HK-2 (cell line): Measurements from ENCODE around the gene SOCS7.
"Not testable (repeated sequence)": the region's sequence is repeated elsewhere in the genome, so short reads cannot be mapped to it uniquely, and the experiment has no call there.

ENCODE experiments used
- DNase-seq: peaks from one replicate; pipeline ENCODE4 v3.0.0-alpha.2; 2018; ENCODE audit not compliant: unreplicated experiment

SOCS7 gene

DNA sequence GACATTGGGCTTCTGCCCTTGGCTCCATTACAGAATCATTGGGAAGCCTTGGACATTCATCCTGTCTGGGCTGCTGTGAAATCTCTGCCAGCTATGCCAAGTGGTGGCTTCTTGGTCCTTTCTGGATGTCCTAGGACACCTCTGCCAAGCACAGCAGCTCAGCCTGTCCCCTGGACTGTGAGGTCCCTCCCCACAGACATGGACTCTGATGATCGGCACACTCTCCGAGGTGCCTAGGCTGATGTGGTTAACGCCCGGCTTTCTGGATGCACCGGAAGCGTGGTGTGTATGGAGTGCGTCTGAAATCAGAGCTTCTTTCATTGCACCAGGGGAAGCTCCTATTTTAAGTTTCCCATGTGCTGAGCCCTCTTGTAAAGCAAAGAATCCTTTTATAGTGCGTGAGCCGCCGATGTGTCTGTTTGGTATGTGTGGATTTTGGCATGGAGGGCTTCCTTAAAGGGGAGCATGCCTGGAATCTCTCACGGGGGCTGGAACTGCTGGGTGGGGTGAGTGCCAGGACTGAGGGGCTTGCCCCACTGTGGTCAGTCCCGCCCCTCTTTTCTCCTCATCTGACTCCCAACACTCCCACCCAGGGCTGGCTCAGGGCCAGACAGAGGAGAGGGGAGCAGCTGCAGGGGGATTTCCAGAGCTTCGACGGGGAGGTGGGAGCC lies 69.7 kb downstream of the SOCS7 start:
- no peak for DNase-seq

DNA sequence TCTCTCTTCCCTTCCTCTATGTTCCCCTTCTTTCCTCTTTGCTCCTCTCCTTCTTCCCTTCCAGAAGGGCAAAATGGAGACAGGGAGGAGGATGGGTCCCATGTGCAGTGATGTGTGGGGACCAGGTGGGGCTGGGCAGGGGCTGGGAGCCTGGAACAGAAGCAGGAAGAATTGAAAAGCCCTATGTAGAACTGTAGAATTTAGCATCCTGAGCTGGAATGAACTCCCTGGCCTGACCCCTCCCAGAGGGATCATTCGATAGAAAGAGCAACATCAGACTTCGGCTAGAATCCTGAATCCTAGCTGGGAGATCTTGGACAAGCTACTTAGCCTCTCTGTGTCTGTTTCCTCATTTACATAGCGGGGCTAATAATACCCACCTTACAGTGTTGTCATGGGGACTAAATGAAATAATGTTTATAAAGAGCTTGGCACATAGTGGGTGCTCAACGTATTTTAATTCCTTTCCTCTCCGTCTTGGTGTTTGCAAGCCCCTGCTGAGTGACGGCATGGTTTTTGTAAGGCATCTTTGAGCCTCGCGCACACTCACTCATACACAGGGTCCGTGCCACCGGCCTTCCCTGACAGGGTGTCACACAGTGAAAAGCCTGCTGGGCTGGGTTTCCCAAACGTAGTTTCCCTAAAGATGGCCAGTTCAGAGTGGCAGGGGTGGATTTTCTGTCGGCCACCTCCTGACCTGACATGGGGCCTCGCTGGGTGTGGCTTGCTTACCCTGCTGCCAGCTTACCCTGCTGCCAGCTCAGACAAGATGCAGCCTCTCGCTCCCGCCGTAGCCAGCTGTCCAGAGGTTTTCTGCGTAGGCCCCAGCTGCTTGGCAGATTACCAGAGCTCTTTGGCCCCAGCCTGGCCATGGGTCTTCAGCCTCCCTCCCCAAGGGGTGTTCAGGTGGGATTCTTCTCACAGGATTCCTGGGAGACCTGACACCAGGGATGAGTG lies 70.5 kb downstream of the SOCS7 start:
- DNase-seq, result no peak

DNA sequence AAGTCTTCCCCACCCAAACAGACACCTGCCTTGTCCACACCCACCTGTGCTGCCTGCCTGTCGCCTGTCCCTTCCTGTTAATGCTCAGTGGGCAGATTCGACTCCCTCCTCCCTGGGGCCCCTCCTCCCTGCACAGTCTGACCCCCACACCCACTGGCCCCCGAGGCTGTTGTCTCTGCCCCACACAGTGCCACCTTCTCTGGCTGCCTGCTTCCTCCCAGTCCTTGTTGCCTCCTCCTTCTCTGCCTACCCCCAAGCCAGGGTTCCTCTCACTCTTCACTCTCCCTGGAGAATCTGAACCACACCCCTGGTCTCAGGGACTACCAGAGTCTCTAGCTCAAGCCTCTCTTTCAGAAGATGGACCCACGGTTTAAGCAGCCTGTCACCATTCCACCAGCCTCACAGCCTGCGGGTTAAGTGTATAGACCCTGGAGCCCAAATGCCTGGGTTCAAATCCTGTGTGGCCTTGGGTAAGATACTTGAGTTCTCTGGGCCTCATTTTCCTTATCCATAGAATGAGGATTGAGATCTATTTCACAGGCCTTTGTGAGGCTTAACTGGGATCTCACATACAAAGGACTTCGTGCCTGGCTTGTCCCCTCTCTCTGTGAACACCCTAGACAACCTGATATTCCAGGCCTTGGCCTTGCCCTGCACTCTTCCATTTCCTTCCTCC lies 72.8 kb downstream of the SOCS7 start:
- DNase-seq, result no peak

DNA sequence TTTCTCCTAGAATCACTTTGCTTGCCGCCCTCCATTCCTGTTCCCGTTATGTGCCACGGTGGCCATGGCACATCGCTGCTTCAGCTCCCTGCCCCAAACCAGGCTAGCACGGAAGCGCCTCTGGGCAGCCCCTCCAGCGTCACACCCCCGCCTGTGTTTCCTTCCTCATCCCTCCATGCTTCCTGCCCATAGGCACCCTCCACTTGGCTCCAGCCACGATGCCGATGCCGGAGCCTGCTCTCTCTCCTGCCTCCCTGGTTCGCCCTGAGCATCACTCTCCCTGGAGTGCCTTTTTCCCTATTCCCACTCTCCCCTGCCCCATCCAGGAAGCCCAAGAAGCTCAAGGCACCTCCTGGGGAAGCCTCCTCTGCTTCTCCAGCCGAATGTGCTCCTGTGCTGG lies 73.4 kb downstream of the SOCS7 start:
- DNase-seq, result no peak

DNA sequence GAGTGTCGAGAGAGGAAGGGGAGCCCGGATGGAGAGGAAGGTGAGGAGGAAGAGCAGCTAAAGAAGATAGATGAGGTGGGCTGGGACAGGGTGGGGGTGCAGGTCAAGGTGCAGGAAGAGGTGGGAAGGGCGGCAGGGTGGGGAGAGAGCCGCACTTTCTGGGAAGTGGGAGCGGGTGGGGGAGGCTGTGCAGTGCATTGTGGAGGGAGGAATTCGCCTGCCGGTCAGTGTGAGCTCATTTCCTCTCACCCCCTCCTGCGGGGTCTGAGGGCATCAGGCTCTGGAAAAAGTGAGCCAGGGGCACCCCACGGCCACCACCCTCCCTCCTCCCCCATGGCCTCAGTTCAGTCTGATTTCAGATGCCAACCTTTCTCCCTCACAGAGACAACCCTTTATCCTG lies 74.1 kb downstream of the SOCS7 start:
- no peak for DNase-seq

DNA sequence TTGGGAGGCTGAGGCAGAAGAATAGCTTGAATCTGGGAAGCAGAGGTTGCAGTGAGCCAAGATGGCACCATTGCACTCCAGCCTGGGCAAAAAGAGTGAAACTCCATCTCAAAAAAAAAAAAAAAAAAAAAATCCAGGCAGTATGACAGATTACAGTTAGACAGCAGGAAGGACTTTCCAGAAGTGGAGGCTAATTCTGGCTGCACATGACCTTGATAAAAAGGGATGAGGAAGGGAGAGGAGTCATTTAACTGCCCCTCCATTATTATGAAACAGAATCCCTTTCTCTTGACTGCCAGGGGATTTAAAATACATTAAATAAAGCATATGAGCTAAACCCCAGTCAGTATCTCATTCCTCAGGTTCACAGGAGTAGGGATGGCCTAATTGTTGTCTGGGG lies 74.8 kb downstream of the SOCS7 start:
- no peak for DNase-seq

DNA sequence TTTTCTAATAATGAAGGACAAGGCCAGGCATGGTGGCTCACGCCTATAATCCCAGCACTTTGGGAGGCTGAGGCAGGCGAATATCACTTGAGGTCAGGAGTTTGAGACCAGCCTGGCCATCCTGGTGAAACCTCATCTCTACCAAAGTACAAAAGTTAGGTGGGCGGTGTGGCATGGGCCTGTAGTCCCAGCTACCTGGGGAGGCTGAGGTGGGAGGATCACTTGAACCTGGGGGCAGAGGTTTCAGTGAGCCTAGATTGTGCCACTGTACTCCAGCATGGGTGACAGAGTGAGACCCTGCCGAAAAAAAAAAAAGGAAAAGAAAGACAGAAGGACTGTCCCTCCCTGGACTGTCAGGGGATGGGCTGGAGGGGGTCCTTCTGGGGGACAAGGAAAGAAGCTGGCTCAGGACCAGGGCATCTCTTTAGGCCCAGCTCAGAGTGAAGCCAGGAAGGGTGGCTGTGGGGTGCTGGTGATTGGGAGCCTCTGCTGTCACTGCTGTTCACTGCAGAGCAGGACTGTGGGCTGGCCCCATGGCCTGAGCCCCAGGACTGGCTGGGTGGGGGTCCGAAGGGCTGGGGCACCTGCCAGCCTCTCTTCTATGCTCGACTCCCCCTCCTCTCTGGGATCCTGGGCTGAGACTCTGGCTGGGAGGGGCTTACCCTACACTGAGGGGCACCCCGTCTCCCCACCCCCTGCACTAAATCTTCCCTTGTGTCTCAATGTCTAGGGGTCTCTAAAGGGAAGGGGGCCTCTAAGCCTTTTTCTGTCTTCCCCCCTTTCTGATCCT lies 75.7 kb downstream of the SOCS7 start:
- DNase-seq, result no peak

DNA sequence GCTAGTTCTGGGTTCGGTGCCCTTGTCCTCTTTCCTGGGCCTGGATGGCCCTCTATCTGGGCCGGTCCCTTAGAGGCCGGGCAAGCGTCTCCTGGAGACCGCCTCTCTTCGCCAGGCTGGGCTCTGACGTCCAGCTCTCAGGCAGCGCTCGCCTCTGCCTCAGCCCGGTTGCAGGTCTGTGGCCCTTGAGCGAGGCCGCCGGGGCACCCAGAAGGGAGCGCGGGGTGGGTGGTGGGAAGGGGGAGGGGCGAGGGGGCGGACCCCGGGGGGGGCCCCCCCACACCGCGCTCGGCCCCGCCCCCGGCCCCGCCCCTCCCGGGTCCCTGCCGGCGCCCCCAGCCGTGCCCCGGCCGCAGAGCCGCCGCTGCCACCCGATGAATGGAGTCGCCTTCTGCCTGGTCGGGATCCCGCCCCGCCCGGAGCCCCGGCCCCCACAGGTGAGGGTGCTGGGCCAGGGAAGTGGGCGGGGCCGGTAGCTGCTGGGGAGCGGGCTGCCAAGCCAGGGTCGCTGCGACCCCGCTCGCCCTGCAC lies 76.5 kb downstream of the SOCS7 start, which contains the start of gene ARHGAP23:
ARHGAP23 (plus strand) TSS at position 353 of the 531 bp plus-strand sequence; CDS start at position 375, 22 bp downstream.
- peak; percentile 76 for DNase-seq

DNA sequence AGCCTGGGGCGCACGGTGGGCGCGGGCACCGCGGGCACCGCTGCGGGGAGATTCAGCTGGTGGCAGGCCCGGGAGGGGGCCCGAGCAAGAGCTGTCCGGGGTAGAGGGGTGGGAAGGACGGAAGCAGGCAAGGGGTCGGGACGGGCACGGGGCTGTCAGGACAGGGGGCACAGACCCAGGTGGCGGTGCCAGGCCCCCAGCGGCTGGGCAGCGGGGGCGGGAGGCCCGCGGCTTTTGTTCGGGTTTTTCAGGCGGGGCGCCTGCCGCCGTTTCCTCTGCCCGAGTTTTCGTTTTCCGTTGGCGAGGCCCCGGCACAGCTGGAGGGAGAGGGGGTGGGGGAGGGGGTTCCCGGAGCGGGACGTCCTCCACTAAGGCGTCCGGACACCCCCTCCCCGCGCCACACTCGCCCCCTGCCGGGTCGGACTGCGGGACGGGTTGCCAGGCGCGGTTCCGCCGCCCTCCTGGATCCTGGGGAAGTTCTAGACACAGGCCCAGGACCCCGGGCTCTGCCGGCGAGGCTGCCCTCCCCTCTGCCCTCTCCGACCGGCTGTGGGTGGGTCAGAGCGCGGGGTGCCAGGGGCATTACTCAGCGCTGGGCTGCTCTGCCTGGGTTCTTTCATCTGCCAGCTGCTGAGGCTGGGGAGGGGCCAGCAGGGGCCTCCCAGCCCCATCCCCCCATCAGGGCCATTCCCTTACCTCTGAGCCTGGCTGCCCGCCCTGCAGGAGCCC lies 77.2 kb downstream of the SOCS7 start:
- peak; percentile 68 for DNase-seq

DNA sequence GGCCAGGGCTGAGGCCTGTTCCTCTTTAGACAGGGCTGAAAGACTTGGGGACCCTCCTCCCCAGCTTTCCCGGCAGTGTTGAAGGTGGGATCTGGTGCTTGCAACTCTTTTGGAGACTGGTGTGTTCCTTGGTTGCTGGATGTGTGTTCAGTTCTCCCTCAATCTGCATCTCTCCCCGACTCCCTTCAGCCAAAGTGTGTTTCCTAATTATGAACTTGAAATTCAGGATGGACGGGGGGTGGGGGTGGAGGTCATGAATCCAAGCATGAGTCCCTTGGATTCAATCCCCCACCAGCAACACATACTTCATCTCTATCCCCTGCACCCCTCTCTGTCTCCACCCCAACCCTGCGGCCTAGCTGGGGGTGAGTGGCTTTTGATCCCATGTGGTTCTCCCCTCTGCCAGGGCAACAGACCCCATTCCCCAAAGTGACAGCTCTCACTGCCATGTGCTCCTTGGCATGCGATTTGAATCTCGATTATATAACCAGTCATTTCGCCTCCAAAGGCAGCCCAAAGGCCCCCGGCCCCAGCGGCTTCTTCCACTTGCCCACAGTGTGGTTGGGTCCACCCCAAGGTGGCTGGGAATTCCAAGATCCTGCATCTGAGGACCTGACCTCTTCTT lies 77.9 kb downstream of the SOCS7 start:
- no peak for DNase-seq

DNA sequence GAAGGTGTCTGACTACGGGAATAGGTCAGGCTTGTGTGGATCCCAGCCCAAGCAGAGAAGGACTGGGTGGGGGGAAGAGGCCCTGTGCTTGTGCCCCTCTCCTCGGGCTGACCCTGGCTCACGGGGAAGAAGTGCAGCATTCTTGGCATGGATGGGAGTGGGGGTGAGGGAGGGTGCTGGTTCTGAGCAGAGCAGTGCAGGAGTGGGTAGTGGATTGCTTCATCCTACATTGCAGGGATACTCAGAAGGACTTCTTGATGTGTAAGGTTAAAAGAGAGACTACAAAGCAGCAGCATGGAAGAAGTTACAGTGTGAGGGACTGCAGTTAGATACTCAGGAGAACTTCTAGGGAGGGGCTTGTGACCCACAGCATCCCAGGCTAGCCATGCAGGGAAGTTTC lies 78.7 kb downstream of the SOCS7 start:
- no peak for DNase-seq

DNA sequence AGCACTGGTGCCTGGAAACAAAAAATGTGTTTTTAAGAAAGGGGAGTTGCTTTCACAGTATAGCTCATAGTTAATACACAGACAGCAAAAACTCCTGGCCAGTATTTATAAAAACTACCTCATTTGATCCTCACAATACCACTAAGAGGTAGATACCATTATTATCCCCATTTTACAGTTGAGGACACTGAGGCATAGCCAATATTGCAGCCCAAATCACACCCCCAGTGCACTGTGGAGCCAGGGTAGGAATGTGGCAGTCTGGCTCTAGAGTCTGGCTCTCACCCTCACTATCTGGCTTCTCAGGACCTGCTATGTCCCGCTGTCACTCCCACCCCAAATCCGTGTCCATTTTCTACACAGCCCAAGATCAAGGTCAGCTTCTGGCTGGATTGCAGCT lies 79.2 kb downstream of the SOCS7 start:
- DNase-seq, result no peak

DNA sequence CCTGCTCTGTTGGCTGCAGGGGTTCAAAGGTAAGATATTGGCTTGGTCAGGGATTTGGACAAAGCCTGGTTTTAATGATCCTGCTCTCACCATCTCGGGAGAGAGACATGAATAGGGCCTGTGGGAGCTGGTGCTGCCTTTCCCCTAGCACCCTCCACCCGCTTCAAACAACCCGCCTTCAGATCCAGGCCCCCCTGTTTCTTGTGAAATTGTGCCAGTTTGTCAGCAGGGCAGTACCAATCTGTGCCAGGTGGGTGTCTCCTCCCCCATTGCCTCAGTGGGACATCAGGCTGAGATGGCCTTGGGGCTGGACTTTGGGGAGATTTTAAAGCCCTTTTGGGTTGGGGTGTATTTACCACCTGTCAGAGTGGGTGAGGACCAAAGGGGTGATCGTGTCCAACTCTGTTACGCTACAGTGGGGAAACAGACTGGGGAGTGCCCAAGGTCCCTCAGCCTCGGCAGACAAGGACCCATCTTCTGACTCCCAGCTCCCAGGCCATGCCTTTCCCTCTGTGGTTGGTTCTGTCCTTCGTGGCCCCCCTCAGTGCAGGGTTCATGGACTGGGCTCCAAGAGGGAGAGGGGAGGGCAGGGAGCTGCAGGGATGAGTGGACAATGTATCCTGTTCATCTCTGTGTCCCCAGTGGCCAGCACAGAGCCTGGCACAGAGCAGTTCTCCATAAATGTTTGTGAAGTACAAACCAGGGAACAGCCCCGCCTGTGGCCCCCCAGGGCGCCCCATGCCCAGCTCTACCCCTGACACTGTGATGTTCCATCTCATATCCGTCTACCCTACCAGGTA lies 79.9 kb downstream of the SOCS7 start:
- DNase-seq, result no peak

DNA sequence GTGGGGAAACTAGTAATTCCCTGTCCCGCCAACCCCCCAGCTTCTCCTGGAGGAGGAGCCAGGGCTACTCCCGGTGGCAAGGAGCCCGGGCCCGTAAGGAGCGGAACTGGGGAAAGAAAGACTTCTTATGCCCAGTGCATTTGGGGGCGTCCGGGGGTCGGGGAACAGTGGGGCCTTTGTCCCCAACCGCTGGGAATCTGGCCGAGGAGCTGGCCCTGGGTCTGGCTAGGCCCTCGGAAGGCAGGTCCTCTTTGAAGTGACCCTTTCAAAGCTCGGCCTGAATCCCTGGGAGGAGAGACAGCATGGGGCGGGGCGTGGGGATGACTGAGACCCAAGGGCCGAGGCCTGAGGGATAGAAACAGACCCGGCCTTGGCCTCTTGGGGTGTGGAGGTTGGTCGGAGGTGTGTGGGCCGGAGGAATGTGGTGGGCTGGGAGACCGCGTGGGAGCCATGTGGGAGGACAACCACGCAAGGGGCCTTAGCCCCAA lies 82.6 kb downstream of the SOCS7 start:
- DNase-seq, result no peak

DNA sequence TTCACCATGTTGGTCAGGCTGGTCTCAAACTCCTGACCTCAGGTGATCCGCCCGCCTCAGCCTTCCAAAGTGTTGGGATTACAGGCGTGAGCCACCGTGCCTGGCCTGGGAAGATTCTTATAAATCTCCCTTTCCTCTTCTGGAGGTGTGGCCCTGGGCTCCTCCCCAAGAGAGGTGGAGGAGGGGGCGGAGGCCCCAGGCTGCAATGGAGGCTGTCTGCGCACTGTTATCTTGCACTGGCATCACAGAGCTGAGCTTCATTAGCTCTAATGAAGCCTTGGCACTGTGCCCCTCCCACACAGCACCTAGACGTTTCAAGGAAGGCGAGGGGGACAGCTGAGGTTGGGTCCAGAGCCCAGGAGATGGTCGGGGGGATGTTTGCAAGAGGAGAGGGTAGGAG lies 84.2 kb downstream of the SOCS7 start:
- DNase-seq, result no peak

DNA sequence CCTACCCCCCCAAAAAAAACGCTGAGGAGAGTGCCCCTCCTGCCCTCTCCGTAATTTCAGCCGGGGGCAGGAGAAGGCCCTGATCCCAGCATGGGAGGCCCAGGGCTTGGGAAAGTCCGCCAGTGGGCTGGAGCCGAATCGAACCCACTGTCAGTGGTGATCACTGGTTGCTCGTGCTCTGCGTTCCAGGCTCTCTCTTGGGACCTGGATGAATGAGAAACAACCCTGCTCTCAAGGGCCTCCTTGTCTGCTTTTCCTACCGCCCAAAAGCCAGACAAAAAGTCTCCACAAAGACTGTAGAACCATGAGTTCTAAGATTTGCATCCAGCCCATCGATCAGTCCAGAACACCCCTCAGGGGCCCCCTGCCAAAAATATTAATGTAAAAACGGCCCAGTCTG lies 84.7 kb downstream of the SOCS7 start:
- DNase-seq, result no peak

DNA sequence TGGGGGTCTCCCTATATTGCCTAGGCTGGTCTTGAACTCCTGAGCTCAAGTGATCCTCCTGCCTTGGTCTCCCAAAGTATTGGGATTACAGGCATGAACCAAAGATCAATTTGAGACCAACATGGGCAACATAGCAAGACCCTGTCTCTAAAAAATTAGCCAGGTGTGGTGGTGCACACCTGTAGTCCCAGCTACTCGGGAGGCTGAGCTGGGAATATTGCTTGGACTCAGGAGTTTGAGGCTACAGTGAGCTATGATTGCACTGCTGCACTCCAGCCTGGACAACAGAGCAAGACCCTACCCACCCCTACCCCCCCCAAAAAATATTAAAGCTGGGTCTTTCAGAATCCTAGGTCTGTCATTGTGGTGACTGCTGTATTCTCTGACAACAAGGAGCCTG lies 85.7 kb downstream of the SOCS7 start:
- DNase-seq, result not testable (repeated sequence)

DNA sequence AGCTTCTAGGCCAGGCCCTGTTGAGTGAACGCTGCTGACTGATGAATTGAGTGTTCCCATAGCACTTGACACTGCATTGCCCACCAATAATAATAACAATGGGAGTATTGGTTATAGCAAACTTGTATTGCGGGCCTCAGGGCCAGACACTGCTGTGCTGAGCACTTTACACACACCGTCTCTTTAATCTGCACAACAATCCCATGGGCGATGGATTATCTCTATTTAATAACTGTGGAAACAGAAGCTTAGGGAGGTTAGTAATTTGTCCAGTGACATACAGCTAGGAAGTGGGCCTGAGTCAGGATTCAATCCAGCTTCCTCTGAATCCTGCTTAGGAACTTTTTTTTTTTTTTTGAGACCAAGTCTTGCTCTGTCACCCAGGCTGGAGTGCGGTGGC lies 87.8 kb downstream of the SOCS7 start:
- no peak for DNase-seq
